ENCODE data around the gene PTPRN. TPM values are rescaled to one million over a fixed set of nuclear protein-coding genes. Genes with fewer than 3 reads are reported as not detected.
A peak's percentile ranks its signal among the peaks of the same experiment; 100 is the strongest.

Gene PTPRN
- total and polyA plus RNA-seq, 2 of the 4 experiments (the other 2 are of a cell fraction), result 5.2 to 22.0 TPM

DNA sequence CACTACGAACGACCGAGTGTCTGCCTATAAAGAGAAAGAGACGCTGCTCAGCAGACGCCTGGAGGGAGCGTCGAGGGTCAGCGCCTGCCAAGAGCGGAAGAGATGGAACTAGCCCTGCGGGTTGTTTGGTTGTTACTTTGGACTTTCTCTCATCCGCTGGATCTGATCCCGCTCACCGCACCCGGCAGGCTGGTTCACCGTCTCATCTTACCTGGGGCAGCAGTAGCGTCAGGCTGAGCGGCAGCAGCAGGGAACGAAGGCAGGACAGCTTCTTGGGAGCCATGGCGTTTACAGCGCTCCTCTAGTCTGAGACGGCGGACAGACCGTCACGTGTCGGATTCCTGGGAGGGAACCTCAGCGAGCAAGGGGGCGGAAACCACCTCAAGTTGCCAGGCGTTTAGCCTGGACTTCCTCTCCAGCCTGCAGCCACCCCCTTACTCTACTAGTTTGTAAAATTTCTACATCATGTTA, 65.9 kb downstream of the PTPRN start:
- dilution Hi-C loops (cut with HindIII; ENCODE audit: low sequenced_read_pairs, unreplicated experiment), result no loop called here
- intact Hi-C loops (cut with micrococcal nuclease), result no loop called here
- peak overlapping the region; percentile 75 for H2AFZ ChIP-seq (replicated peaks; ENCODE audit: low read length, poor library complexity)

More for the DNA sequence above, 65.9 kb downstream of the PTPRN start:
- H2AK5ac ChIP-seq (ENCODE audit: low read depth, low read length), result no peak overlapping the region
- H3K9me1 ChIP-seq (ENCODE audit: insufficient read depth, low read length), result peaks cover 26% of the 10 kb centered on the region
- peak; percentile 56; the same call in 1 of the 2 replicates for TF ChIP-seq USF2 (IDR thresholded peaks at IDR 0.05; ENCODE audit: low read depth, low read length)
- no peak for TF ChIP-seq CEBPB (IDR thresholded peaks at IDR 0.05; ENCODE audit: low read depth, low read length)
- ATAC-seq (ENCODE audit: low read depth), result no peak
- no peak overlapping the region for H4K91ac ChIP-seq (ENCODE audit: insufficient read depth, low read depth, low read length)
- peak overlapping the region; percentile 50 for H2AK9ac ChIP-seq (replicated peaks; ENCODE audit: low read depth, low read length, poor library complexity)
- H3K18ac ChIP-seq (ENCODE audit: low read depth, low read length), result no peak overlapping the region
- H4K20me1 ChIP-seq (ENCODE audit: insufficient read depth, low read length), result no peaks in the 10 kb centered on the region
- no peak overlapping the region for H2BK120ac ChIP-seq (ENCODE audit: low read depth, low read length)
- H3K4me3 ChIP-seq (ENCODE audit: insufficient read depth, low read depth, low read length), result no peak overlapping the region
- WGBS, 2 experiments (ENCODE audit: extremely low coverage in 2 of 2, insufficient read length in 1 of 2), result 47% methylated on average over 24 of the region's 28 CpGs; no CpG with 5 or more reads in 1 of the 2 experiments
- H4K5ac ChIP-seq (ENCODE audit: low read depth, low read length), result no peak overlapping the region
- no peak overlapping the region for H2BK20ac ChIP-seq (ENCODE audit: low read depth, low read length)
- H3K4me2 ChIP-seq (ENCODE audit: low read depth, low read length), result no peak overlapping the region
- BruUV-seq (replicated peaks), result no TSS peak
- no peak overlapping the region for H3K23ac ChIP-seq (ENCODE audit: low read depth, low read length)
- no peak overlapping the region for H3K56ac ChIP-seq (ENCODE audit: extremely low read depth, insufficient read depth, low read length)
- H3K27ac ChIP-seq (ENCODE audit: insufficient read depth, low read length), result no peak overlapping the region
- ChIA-PET POLR2A (ENCODE audit: unreplicated experiment) (no interaction called here), CTCF (interaction anchor here (3.0 kb wide), 1 partner anchor 52 kb away, joined by 14 read pairs; no protein-coding TSS in a partner anchor)
- H3K4ac ChIP-seq (ENCODE audit: low read depth, low read length), result no peak overlapping the region
- peaks cover 15% of the 10 kb centered on the region; the same call in 1 of the 2 replicates for H3K36me3 ChIP-seq (ENCODE audit: control insufficient read depth, insufficient read depth, low read length)
- H3K79me1 ChIP-seq (ENCODE audit: low read depth in 1 of 2, low read length in 2 of 2), result peaks cover 23 to 40% of the 10 kb centered on the region in 2 experiments
- H3K9me3 ChIP-seq (ENCODE audit: control insufficient read depth, insufficient read depth, low read length), result no peaks in the 10 kb centered on the region
- H4K8ac ChIP-seq (ENCODE audit: low read depth in 2 of 2, low read length in 2 of 2), result peak overlapping the region in 1 of 2 experiments; percentile 57; a peak in 2 of 4 replicates
- H3K27me3 ChIP-seq (ENCODE audit: control insufficient read depth, insufficient read depth, low read length), result no peaks in the 10 kb centered on the region
- H2BK5ac ChIP-seq (ENCODE audit: low read depth, low read length, poor library complexity, severe bottlenecking), result no peak overlapping the region
- H3K14ac ChIP-seq (replicated peaks; ENCODE audit: low read depth, low read length), result no peak overlapping the region
- no peak overlapping the region for H2BK15ac ChIP-seq (ENCODE audit: low read depth, low read length)
- DNase-seq, result no peak
- peaks cover 7% of the 10 kb centered on the region for H3K4me1 ChIP-seq (ENCODE audit: control insufficient read depth, insufficient read depth, low read length)
- in situ Hi-C loops (cut with MboI; ENCODE audit: low sequenced_read_pairs), result no loop called here
- H3K9ac ChIP-seq (ENCODE audit: low read depth, low read length), result no peak overlapping the region

Small RNAs within 50 kb of the gene (microRNA-seq; reads per million reads assigned to microRNA genes)
- gene AC053503.3 (ENCODE audit: insufficient read depth, insufficient read length) (not detected), gene MIR153-1 (ENCODE audit: insufficient read depth in 1 of 2, insufficient read length in 1 of 2, unreplicated experiment in 1 of 2) (0 to 2.1 reads per million in 2 experiments)

Small RNAs within 50 kb of the gene (small RNA-seq; reads per million reads assigned to genes)
- gene AC053503.3 (0 to 0.60 (median 0) reads per million in 5 experiments), gene MIR153-1 (0 to 4.3 (median 0) reads per million in 5 experiments)

Other genes starting within 250 kb of the PTPRN start
- gene IHH, start 248.5 kb downstream of the PTPRN start, total RNA-seq (2012; rRNA removed), result not detected in 2 replicates
- gene IHH, start 248.5 kb downstream of the PTPRN start, polyA plus RNA-seq (2012; rRNA removed), result not detected in 2 replicates
- gene NHEJ1, start 148.6 kb downstream of the PTPRN start, total RNA-seq (2012; rRNA removed), result 15.3 and 23.1 TPM in 2 replicates
- gene NHEJ1, start 148.6 kb downstream of the PTPRN start, polyA plus RNA-seq (2012; rRNA removed), result 11.9 and 12.5 TPM in 2 replicates
- under 0.01 and 0.18 TPM in 2 replicates for gene SLC23A3, start 139.4 kb downstream of the PTPRN start, total RNA-seq (2012; rRNA removed)
- 0.43 and 0.65 TPM in 2 replicates for gene SLC23A3, start 139.4 kb downstream of the PTPRN start, polyA plus RNA-seq (2012; rRNA removed)
- 11.1 and 11.9 TPM in 2 replicates for gene CNPPD1, start 132.5 kb downstream of the PTPRN start, total RNA-seq (2012; rRNA removed)
- gene CNPPD1, start 132.5 kb downstream of the PTPRN start, polyA plus RNA-seq (2012; rRNA removed), result 29.2 and 31.9 TPM in 2 replicates
- 39.2 and 51.1 TPM in 2 replicates for gene RETREG2, start 131.1 kb downstream of the PTPRN start, total RNA-seq (2012; rRNA removed)
- gene RETREG2, start 131.1 kb downstream of the PTPRN start, polyA plus RNA-seq (2012; rRNA removed), result 45.1 and 45.2 TPM in 2 replicates
- gene ZFAND2B, start 102.6 kb downstream of the PTPRN start, total RNA-seq (2012; rRNA removed), result 21.9 and 25.5 TPM in 2 replicates
- gene ZFAND2B, start 102.6 kb downstream of the PTPRN start, polyA plus RNA-seq (2012; rRNA removed), result 38.3 and 43.0 TPM in 2 replicates
- gene ABCB6, start 90.4 kb downstream of the PTPRN start, total RNA-seq (2012; rRNA removed), result 10.8 and 12.5 TPM in 2 replicates
- 24.3 and 24.7 TPM in 2 replicates for gene ABCB6, start 90.4 kb downstream of the PTPRN start, polyA plus RNA-seq (2012; rRNA removed)
- 27.8 and 35.1 TPM in 2 replicates for gene ATG9A, start 79.8 kb downstream of the PTPRN start, total RNA-seq (2012; rRNA removed)
- gene ATG9A, start 79.8 kb downstream of the PTPRN start, polyA plus RNA-seq (2012; rRNA removed), result 58.3 and 59.7 TPM in 2 replicates
- 18.3 and 18.6 TPM in 2 replicates for gene ANKZF1, start 79.6 kb downstream of the PTPRN start, total RNA-seq (2012; rRNA removed)
- 29.1 and 33.8 TPM in 2 replicates for gene ANKZF1, start 79.6 kb downstream of the PTPRN start, polyA plus RNA-seq (2012; rRNA removed)
- 3.6 and 4.1 TPM in 2 replicates for gene GLB1L, start 64.0 kb downstream of the PTPRN start, total RNA-seq (2012; rRNA removed)
- gene GLB1L, start 64.0 kb downstream of the PTPRN start, polyA plus RNA-seq (2012; rRNA removed), result 5.7 and 6.2 TPM in 2 replicates
- gene STK16, start 63.9 kb downstream of the PTPRN start, total RNA-seq (2012; rRNA removed), result 35.0 and 44.4 TPM in 2 replicates
- 40.3 and 50.1 TPM in 2 replicates for gene STK16, start 63.9 kb downstream of the PTPRN start, polyA plus RNA-seq (2012; rRNA removed)
- not detected in 2 replicates for gene TUBA4B, start 56.2 kb downstream of the PTPRN start, total RNA-seq (2012; rRNA removed)
- not detected in 2 replicates for gene TUBA4B, start 56.2 kb downstream of the PTPRN start, polyA plus RNA-seq (2012; rRNA removed)
- gene TUBA4A, start 55.5 kb downstream of the PTPRN start, total RNA-seq (2012; rRNA removed), result 21.9 and 26.1 TPM in 2 replicates
- 30.3 and 35.6 TPM in 2 replicates for gene TUBA4A, start 55.5 kb downstream of the PTPRN start, polyA plus RNA-seq (2012; rRNA removed)
- gene DNAJB2, start 30.0 kb downstream of the PTPRN start, total RNA-seq (2012; rRNA removed), result 30.6 and 43.0 TPM in 2 replicates
- gene DNAJB2, start 30.0 kb downstream of the PTPRN start, polyA plus RNA-seq (2012; rRNA removed), result 45.8 and 50.7 TPM in 2 replicates
- gene RESP18, start 23.3 kb upstream of the PTPRN start, total RNA-seq (2012; rRNA removed), result not detected in 2 replicates
- not detected in 2 replicates for gene RESP18, start 23.3 kb upstream of the PTPRN start, polyA plus RNA-seq (2012; rRNA removed)
- gene DNPEP, start 78.5 kb upstream of the PTPRN start, total RNA-seq (2012; rRNA removed), result 74.7 and 89.4 TPM in 2 replicates
- 74.2 and 75.1 TPM in 2 replicates for gene DNPEP, start 78.5 kb upstream of the PTPRN start, polyA plus RNA-seq (2012; rRNA removed)
- gene DES, start 109.0 kb upstream of the PTPRN start, total RNA-seq (2012; rRNA removed), result 3.3 and 4.3 TPM in 2 replicates
- gene DES, start 109.0 kb upstream of the PTPRN start, polyA plus RNA-seq (2012; rRNA removed), result 4.0 and 4.9 TPM in 2 replicates
- 6.8 and 7.8 TPM in 2 replicates for gene SPEG, start 125.4 kb upstream of the PTPRN start, total RNA-seq (2012; rRNA removed)
- 81.6 and 109 TPM in 2 replicates for gene SPEG, start 125.4 kb upstream of the PTPRN start, polyA plus RNA-seq (2012; rRNA removed)
- gene GMPPA, start 189.5 kb upstream of the PTPRN start, total RNA-seq (2012; rRNA removed), result 93.0 and 103 TPM in 2 replicates
- gene GMPPA, start 189.5 kb upstream of the PTPRN start, polyA plus RNA-seq (2012; rRNA removed), result 124 and 134 TPM in 2 replicates
- not detected in 2 replicates for gene ASIC4, start 205.1 kb upstream of the PTPRN start, total RNA-seq (2012; rRNA removed)
- 0.10 TPM in 1 of 2 replicates, not detected in the other for gene ASIC4, start 205.1 kb upstream of the PTPRN start, polyA plus RNA-seq (2012; rRNA removed)
- 24.0 and 27.2 TPM in 2 replicates for gene CHPF, start 234.4 kb upstream of the PTPRN start, total RNA-seq (2012; rRNA removed)
- 115 and 147 TPM in 2 replicates for gene CHPF, start 234.4 kb upstream of the PTPRN start, polyA plus RNA-seq (2012; rRNA removed)
- under 0.01 and 0.18 TPM in 2 replicates for gene TMEM198, start 234.6 kb upstream of the PTPRN start, total RNA-seq (2012; rRNA removed)
- 2.2 and 3.0 TPM in 2 replicates for gene TMEM198, start 234.6 kb upstream of the PTPRN start, polyA plus RNA-seq (2012; rRNA removed)